HG02884 (cell line): Measurements from ENCODE around the gene GPR62.

Experiments
- ATAC-seq: cut with Tn5 transposase; IDR thresholded peaks from one replicate; pipeline ENCODE4 v1.9.1; 2021; ENCODE audit warnings: mild to moderate bottlenecking, moderate library complexity; ENCODE audit not compliant: unreplicated experiment

GPR62 gene

DNA sequence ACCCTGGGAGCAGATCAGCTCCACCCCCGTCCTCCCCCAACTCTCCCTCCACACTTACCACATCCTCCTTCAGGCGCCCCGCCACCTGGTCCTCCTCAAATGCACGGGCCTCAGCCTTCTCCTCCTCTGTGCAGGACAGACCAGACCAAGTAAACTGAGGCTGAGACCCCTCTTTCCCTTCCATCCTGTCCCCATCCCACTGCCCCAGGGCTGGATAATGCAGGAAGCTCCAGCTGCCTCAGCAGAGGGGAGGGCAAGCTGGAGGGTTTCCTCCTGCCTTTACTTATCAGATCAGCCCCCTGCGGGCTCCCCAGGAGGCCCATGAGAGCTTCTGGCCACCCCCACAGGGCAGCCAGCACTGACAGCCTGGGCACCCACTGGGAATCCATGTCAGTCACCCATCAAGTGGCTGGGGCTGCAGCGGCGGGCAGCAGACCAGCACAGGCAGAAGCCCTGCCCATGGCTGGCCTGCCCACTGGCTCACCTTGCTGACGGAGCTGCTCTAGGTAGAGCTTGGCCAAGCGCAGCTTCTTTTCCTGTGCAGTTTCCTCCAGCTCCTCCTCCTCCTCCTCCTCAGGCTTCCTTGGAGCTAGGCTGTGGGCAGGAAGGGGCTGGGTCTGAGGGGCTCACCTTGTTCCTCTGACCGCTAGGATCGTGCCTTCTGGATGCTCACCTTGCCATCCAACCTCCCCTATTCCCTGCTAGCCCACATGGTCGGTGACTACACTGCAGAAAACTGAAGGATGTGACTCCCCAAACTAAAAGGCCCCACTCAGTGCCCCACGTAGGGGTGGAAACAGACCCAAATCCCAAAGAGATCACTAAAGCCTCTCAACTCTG, 17.4 kb upstream of the GPR62 start:
- no peak for ATAC-seq

DNA sequence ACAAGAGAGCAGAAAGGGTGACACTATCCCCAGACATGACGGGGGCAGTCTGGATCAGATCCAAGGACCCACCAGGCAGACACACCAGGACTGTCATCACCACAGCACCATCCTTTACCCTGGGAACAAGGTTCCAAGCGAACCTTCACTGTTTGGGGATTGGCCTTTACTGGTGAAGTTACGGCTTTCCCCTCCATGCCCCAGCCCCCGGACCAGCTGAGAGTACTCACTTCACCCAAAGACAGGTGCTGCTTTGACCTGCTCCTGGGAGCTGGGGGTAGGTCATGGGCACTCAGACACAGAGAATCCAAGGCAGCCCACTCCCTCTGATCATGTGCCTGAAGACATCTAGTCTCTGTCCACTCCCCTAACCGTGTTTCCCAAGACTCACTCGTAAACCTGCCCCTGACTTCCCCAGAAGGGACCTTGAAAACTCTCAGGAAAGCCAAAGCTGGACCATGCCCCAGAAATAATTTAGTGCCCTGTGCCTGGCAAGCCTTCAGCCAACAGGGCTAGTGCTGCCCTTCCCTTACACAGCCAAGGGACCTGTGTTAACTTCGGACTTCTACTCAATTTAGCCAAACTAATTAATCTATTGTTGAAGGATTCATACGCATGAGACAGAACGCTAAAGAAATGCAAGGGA, 16.3 kb upstream of the GPR62 start:
- ATAC-seq = no peak

DNA sequence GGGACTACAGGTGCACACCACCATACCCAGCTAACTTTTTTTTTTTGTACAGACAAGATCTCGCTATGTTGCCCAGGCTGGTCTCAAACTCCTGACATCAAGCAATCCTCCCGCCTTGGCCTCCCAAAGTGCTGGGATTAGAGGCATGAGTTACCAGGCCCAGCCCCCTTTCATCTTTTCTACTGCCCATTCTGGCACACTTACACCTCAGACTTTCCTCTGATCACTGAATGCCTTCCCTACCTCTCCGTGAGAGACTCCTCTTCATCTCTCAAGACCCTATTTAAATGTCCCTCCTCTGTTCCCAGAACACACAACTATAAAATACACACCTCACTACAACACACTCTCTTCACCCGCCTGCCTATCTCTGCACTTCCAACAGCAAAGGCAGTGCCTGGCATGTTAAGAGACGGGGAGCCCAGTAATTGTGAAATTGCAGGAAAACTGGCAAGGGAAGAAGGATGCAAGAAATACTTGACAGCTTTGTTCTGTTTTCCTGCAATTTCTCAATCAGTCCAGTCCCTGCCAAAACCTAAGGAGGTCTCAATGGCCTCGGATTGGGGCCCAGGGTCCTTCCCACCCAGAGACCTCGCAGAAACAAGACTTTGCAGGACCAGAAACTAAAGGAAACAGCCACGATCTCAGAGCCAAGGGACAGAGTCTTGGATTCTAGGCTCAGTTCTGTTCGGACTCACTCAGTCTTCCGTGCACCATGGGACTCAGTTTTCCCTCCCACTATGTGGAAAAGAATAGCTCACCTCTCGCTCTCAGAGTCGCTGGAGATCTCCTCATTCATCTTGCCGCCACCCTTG, 14.3 kb upstream of the GPR62 start:
- no peak for ATAC-seq

DNA sequence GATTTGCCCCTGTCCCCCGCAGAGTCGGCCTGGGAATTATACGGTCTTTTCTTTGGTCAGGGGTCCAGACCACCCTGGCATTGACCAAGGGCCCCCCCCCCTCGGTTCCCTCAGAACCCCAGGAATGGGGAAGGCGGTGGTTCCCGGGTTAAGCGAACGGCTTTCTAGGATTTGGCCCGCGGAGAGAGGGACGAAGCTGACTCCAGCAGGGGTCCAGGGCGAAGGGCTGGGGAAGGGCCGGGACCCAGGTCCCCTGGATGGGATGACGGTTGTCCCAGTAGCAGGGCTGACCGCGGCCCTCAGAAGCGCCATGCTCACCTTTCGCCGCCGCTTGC, 13.8 kb upstream of the GPR62 start:
- ATAC-seq = no peak

DNA sequence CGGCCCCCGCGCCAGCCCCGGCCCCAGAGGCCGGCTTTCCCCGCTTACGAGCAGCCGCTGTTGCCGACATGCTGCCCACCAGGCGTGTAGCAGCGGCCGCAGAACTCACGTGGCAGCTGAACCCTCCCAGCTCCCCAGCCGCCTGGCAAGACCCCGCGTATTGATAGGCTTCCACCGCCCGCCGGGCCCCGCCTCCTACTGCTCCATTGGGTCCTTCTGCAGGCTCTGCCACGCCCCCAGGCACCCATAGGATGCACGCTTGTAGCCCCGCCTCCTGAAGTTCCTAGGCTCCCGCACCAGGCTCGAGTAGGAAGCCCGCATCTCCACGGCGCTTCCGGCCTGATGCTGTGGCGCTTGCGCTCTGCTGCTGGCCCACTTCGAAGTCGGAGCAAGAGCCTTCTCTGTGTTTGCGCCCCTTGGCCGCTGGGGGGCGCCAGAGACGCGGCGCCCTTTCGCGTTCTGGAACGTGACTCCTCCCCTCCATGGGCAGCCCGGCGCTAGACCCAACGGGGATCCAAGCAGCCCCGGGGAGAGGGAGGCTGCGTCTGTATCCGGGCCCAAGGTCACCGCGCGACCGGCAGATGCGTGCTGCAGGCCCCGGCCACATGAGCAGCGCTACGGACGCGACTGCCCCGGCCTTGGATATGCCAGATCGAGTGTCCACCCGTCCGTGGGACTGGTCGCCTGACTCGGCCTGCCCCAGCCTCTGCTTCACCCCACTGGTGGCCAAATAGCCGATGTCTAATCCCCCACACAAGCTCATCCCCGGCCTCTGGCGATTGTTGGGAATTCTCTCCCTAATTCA, 13.2 kb upstream of the GPR62 start, which contains the start of the genes PARP3 and RRP9:
Gene PARP3 (plus strand): TSS at position 566 of the 805 bp plus-strand sequence. CDS start 993 bp downstream, outside the sequence.
Gene RRP9 (minus strand): TSS at position 107 of the 805 bp plus-strand sequence. CDS start 37 bp downstream, at position 70.
- peak; percentile 87 for ATAC-seq

DNA sequence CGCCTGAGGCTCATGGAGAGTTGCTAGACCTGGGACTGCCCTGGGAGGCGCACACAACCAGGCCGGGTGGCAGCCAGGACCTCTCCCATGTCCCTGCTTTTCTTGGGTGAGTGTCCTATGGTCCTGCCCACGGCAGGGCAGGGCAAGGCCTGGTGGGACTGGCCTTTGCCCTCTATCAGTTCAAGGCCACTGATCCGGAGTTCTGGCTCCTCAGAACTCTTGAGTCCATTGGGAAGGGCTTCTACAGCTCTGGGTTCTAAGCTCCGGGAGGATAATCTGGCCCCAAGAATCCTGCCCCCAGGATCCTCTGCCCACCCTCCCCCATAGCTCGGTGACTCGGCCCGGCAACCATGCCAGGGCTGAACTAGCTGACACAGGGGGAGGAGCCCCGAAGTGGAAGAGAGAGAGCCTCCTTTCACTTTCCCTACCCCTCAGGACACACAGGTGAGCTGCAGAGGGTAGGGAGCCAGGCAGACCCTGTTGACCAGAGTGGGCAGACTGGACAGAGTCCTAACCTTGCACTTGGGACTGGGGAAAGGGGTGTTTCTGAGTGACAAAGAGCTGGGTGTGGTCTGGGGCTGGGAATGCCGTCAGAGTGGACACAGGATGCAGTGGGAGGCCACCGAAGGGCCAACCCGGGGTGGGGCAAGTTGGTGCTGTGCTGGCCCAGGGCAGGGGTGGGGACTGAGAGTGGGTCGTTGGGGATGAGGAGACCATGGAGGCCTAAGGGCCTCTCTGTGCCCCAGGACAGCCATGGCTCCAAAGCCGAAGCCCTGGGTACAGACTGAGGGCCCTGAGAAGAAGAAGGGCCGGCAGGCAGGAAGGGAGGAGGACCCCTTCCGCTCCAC, 12.4 kb upstream of the GPR62 start:
- ATAC-seq = no peak

DNA sequence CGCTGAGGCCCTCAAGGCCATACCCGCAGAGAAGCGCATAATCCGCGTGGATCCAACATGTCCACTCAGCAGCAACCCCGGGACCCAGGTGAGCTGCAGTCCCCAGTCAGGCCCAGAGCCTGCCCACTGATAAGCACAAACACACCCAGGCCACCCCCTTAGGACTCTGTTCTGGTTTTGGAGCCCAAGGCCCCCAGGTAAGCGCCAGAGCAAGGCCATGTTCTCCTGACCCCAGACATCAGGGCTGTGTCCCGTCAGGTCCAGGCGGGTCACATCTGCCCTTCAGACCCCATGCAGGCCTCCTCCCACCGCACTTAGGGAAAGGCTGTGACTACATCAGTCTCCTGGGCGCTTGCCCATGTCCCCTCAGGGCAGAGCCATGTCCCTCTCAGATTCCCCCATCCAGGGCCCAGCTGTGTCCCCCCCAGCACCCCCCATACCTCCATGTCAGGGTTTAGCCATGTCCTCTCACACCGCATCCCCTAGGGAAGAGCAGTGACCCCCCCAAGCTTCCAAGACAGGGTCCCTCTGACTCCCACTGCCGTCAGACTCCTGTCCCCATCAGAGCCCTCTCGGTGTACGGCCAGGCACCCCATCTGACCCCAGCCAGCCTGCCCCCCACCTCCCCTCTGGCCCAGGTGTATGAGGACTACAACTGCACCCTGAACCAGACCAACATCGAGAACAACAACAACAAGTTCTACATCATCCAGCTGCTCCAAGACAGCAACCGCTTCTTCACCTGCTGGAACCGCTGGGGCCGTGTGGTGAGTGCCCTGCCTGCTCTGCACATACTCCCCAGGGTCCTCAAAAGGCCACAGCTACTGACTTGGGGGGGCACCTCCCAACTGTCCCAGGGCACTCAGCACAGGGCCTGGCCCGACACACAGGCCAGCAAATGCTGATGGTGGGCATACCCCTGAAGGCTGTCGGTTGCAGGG, 11.5 kb upstream of the GPR62 start:
- no peak for ATAC-seq

DNA sequence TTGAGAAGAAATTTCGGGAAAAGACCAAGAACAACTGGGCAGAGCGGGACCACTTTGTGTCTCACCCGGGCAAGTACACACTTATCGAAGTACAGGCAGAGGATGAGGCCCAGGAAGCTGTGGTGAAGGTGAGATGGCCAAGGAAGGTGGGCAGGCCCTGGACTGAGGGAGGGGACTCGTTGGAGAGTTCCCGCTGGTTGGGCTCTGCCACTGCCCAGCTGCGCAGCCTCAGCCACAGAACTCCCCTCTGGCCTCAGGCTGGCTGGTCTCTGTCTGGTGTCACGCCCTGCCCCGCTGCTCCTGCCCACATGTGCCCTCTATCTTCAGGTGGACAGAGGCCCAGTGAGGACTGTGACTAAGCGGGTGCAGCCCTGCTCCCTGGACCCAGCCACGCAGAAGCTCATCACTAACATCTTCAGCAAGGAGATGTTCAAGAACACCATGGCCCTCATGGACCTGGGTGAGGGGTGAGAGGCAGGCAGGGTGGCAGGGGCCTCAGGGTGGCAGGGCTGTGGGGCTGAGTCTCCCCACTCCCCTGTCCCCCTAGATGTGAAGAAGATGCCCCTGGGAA, 10.6 kb upstream of the GPR62 start:
- ATAC-seq = no peak

DNA sequence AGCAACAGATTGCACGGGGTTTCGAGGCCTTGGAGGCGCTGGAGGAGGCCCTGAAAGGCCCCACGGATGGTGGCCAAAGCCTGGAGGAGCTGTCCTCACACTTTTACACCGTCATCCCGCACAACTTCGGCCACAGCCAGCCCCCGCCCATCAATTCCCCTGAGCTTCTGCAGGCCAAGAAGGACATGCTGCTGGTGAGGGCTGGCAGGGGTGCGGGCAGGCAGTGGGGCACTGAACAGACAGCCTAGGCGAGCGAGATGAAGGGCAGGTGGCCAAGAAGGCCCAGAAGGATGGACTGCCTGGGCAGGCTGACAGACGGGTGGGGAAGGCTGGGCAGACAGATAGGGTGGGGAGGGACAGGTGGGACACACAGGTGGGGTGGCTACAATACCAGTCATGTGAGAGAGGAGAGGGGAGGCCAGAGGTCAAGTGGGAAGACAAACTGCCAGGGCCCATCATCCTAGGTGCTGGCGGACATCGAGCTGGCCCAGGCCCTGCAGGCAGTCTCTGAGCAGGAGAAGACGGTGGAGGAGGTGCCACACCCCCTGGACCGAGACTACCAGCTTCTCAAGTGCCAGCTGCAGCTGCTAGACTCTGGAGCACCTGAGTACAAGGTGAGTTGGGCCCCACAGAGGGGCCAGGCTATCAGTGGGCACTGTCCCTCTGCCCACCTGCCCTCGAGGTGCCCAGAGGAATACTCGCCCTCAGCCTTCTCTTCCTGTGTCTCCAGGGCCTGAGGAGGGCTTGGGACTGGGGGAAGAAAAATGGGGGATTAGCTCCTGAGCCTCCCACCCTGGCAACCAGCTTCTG, 9.9 kb upstream of the GPR62 start:
- ATAC-seq = no peak

DNA sequence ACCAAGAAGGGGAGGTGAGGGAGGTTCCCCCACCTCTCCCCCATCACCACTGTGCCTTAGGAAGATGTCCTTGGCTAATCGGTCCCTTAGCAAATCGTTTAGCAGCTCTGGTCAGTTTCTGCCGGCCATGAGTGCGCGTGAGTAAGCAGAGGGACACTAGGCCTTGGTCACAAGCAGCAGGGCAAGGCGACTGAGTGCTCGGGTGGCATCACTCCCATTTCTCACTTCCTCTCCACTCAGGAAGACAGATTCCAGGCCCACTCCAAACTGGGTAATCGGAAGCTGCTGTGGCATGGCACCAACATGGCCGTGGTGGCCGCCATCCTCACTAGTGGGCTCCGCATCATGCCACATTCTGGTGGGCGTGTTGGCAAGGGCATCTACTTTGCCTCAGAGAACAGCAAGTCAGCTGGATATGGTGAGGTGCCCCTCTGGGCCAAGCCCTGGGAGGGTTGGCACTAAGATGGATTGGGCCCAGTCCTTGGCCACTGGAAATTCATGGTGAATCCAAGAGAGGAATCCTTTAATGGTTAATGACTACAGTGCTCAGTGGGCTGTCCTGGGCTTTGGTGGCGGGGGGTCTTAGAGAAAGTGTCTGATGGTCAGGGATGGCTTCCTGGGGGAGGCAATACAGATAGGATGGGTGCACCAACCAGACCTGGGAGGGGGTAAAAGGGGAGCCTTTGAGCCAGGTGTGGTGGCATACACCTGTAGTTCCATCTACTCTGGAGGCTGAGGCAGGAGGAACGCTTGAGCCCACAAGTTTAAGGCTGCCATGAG, 9.1 kb upstream of the GPR62 start:
- ATAC-seq = no peak

DNA sequence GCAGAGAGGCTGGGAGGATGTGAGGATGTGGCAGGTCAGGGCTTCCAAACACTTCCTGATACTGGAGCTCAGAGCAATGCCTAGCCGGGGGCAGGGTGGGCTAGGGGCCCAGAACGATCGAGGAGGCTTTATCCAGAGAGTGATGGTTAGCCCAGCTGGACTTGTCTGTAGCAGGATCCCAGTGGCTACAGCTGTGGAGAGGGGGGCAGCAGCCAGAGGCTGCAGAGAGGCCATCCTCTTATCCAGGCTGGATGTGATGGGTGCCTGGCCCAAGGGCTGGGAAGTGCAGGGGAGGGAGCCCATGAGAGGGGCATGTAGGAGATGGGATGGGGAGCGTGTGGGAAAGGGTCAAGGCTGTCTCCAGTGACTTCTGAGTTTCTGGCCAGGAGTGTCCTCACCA, 8.4 kb upstream of the GPR62 start:
- no peak for ATAC-seq

DNA sequence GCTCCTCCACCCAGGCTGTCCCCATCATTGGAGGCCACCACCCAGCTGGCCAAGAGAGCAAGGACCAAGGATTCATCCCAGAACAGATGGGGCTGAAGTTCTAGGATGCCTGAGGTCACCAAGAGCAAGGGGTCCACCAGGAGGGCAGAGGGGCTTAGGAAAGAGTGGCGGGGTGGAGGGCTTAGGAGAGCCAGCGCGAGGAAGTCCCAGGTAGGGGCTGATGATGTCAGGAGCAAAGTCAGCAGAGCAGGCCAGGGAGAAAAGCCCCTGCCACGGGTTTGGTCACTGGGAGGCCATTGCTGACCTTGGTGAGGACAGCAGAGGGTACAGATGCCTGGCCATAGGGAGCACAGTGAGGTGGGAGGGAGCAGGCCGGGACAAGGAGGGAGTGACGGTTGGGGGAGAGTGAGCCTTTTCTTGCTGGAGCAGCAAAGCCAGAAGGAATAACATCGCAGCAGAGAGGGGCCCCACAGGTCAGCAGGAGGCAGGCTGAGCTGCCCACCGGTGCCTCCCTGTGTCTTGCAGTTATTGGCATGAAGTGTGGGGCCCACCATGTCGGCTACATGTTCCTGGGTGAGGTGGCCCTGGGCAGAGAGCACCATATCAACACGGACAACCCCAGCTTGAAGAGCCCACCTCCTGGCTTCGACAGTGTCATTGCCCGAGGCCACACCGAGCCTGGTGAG, 7.8 kb upstream of the GPR62 start:
- no peak for ATAC-seq

DNA sequence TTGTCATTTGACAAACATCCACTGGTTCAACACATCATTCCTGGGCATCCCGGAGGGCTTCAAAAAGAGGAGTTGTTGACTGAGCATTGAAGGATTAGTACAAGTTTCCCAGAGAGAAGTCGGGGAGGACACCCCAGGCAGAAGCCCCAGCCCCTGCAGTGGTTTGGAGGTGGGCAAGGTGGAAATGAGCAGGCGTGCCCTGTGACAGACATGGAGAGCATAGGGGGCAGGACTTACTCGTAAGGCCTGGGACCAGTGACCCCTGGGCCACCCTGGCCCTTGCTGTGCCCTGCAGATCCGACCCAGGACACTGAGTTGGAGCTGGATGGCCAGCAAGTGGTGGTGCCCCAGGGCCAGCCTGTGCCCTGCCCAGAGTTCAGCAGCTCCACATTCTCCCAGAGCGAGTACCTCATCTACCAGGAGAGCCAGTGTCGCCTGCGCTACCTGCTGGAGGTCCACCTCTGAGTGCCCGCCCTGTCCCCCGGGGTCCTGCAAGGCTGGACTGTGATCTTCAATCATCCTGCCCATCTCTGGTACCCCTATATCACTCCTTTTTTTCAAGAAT, 7.1 kb upstream of the GPR62 start:
- ATAC-seq = no peak

DNA sequence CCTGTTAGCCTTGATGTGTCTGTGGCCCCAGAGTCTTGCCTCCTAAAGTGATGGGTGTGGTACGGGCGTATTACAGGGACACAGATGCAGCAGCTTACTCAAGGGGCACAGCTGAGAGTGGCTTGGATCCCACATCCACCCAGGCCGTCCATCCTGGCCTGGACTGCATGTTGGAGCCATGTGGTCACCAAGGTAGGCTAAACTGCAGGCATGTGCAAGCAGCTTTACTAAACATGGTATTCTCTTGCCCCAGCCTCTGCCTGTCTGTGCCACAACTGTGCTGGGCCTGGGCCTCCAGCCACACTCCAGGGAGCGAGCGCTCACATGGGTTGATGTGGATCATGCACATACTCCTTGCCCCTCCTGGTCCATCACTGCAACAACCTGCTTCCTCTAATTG, 6.1 kb upstream of the GPR62 start:
- ATAC-seq = no peak

DNA sequence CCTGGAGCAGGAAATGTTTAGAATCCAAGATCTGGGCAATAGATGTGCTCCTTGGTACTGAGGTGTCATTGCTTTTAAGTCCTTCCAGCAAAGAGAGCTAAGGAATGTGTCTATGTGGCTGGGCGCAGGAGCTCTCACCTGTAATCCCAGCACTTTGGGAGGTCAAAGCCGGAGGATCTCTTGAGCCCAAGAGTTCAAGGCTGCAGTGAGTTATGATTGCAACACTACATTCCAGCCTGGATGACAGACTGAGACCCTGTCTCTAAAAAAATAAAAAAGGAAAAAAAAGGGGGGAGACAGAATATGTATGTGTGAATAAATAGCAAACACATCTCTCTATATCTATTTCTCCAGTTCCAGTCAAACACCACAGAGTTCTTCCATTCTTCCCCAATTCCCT, 4.3 kb upstream of the GPR62 start:
- no peak for ATAC-seq

DNA sequence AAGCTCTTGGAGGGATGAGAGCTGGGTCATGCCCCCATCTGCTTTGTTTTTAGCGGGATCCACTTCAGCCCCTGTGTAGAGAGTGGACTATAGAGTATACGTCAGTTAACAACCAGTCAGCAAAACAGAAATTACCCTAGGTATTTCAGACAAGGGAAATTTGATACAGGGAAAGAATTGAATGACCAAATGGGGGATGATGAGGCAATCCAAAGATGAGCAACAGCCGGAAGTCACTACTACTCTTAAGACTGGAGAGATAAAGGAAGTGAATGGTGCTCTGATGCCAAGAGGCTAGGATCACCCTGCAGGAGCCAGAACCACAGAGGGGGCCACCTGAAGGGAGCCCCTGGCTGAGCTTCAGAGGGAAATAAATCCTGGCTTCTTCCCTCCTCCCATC, 1.7 kb upstream of the GPR62 start:
- no peak for ATAC-seq
